ENCODE results near the gene ARMS2.

ARMS2 gene

GRCh38 chr10:122492999-122493481 is 38.6 kb downstream of the ARMS2 start:
- no peak for DNase-seq (ENCODE audit: low read depth in 2 of 2, low spot score in 1 of 2)

DNA sequence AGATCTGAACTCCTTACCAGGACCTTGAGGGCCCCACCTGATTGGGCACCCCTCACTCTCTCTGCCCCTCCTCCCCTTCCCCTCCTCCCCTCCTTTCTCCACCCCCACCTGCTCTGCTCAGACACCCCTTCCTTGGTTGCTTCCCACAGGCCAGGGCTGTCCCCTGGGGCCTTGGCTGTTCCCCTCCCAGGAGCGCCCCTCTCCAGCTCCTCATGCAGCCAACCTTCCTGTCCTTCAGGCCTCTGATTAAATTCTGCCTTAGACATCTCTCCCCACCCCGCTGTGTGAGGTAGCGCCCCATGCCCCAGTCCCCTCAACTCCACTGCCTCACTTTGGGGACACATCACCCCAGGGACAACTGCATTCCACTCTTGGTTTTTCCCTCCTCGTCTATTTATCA is 39.3 kb downstream of the ARMS2 start:
- no peak for DNase-seq (ENCODE audit: low read depth in 2 of 2, low spot score in 1 of 2)

- no peak for DNase-seq (ENCODE audit: low read depth in 2 of 2, low spot score in 1 of 2)
These were observed 39.8 kb downstream of the ARMS2 start for GRCh38 chr10:122494173-122494820.

GRCh38 chr10:122494833-122495232 is 40.4 kb downstream of the ARMS2 start:
- no peak for DNase-seq (ENCODE audit: low read depth in 2 of 2, low spot score in 1 of 2)

GRCh38 chr10:122495406-122496340 is 41.2 kb downstream of the ARMS2 start:
- no peak for DNase-seq (ENCODE audit: low read depth in 2 of 2, low spot score in 1 of 2)

GRCh38 chr10:122497241-122497640 is 42.8 kb downstream of the ARMS2 start:
- DNase-seq (ENCODE audit: low read depth in 2 of 2, low spot score in 1 of 2), result no peak

GRCh38 chr10:122498521-122498920 is 44.1 kb downstream of the ARMS2 start:
- DNase-seq (ENCODE audit: low read depth in 2 of 2, low spot score in 1 of 2), result no peak

GRCh38 chr10:122499012-122499411 is 44.6 kb downstream of the ARMS2 start:
- no peak for DNase-seq (ENCODE audit: low read depth in 2 of 2, low spot score in 1 of 2)

DNA sequence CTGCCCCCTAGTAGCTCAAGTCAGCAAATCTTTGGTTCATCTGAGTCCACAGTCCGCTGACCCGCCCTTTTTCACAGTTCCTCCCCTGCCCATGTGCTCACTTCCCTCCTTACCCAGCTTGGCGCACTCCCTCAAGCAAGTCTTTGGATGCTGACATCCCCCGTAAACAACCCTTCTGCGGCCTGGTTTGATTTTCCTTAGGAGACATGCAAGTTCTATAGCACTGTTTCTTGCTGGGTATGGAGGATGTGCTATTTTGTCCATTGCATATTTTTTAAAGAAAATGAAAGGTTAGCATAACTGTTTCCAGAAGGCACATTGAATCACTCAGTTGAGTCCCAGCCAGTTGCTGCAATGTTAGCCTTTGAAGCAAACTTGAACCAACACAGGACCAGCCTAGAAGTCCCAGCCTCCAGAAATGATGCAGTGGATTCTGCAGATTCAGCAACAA is 45.1 kb downstream of the ARMS2 start:
- DNase-seq (ENCODE audit: low read depth in 2 of 2, low spot score in 1 of 2), result no peak

- DNase-seq (ENCODE audit: low read depth in 2 of 2, low spot score in 1 of 2), result no peak
These were observed 45.7 kb downstream of the ARMS2 start for GRCh38 chr10:122500194-122500593.

DNA sequence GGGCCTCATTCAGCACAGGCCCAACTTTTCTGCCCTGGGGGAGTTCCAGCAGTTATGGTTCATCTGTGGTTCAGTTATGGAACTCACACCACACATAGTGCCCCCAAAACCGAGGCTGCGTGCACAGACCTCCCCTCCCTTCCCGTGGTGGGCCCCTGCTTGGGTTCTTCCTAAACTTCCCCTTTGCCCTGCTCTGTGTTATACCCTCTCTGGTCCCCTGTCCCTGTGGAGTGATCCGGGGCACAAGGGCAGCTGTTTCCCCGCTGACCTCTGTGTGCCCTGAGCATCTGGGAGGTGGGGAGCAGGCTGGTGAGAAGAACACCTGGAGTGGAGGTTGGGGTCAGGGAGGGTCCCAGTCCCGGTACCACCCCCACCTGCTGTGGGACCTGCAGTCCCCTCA is 46.3 kb downstream of the ARMS2 start:
- DNase-seq (ENCODE audit: low read depth in 2 of 2, low spot score in 1 of 2), result no peak

GRCh38 chr10:122503012-122503411 is 48.6 kb downstream of the ARMS2 start:
- DNase-seq (ENCODE audit: low read depth in 2 of 2, low spot score in 1 of 2), result no peak

DNA sequence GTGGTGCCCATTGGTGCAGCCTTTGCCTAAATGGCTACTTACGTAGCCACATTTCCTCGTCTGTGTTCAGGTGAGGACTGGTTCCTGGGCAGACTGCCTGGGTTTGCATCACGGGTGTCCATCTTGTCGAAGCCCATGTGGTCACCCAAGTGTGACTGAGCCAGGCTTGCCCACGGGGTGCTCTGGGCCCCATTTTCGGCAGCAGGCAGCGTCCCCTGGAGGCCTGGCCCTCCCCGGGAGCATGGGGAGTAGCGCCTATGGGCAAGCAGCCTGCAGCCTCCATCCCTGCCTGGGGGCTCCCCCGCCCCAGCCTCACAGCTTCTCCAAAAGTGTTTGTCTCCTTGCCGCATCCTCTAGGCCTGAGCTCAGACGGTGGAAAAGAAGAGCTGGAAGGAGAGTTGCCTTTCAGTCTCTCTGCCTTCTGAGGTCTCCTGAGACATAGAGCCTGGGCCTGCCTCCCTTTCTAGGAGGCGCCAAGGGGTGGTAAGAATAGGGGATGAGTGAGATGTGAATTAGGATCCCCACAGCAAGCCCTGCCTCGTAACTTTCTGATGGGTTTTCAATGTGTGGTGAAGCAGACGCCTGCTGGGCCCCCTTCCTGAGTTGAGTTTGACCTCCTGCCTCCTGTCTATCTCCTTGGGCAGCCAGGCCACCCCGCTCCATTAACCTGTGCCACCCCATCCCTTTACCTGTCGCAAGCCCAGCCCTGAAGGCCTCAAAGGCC is 49.6 kb downstream of the ARMS2 start:
- no peak for DNase-seq (ENCODE audit: low read depth in 2 of 2, low spot score in 1 of 2)

- no peak for DNase-seq (ENCODE audit: low read depth in 2 of 2, low spot score in 1 of 2)
These were observed 50.1 kb downstream of the ARMS2 start for GRCh38 chr10:122504610-122504950.

GRCh38 chr10:122505011-122505410 is 50.6 kb downstream of the ARMS2 start:
- no peak for DNase-seq (ENCODE audit: low read depth in 2 of 2, low spot score in 1 of 2)

- DNase-seq (ENCODE audit: low read depth in 2 of 2, low spot score in 1 of 2), result no peak
These were observed 51.6 kb downstream of the ARMS2 start for GRCh38 chr10:122505885-122506645.
